Smooth muscle cell (in vitro differentiated cells): Measurements from ENCODE around the gene TDRD3. TPM values are rescaled to one million over a fixed set of nuclear protein-coding genes. Genes with fewer than 3 reads are reported as not detected.

ENCODE experiments used
- DNase-seq: peaks from one replicate; lab custom pipeline; 2025; ENCODE audit not compliant: unreplicated experiment; lab: John Stamatoyannopoulos, UW
- H2AFZ ChIP-seq: fragments of 200-600 bp; sonication (generic); 2 replicates; pipeline ENCODE4 v1.6.0; 2016; ENCODE audit warnings: antibody characterized with exemption, low read depth, mild to moderate bottlenecking
- H3F3A ChIP-seq: fragments of 200-600 bp; sonication (generic); 2 replicates; pipeline ENCODE4 v1.6.0; 2017; ENCODE audit warnings: antibody characterized with exemption, low read depth
- H3K27ac ChIP-seq: fragments of 200-600 bp; sonication (generic); 2 replicates; pipeline ENCODE4 v1.5.1; 2016; ENCODE audit warnings: low read depth, mild to moderate bottlenecking
- H3K27me3 ChIP-seq: fragments of 200-600 bp; sonication (generic); 2 replicates; pipeline ENCODE4 v1.6.1; 2016; ENCODE audit warnings: low read depth, mild to moderate bottlenecking
- H3K36me3 ChIP-seq: fragments of 200-600 bp; sonication (generic); 2 replicates; pipeline ENCODE4 v1.5.1; 2016; ENCODE audit warnings: low read depth
- H3K4me1 ChIP-seq: fragments of 200-600 bp; sonication (generic); 2 replicates; pipeline ENCODE4 v1.5.1; 2016; ENCODE audit warnings: low read depth
- H3K4me2 ChIP-seq: fragments of 200-600 bp; sonication (generic); 2 replicates; pipeline ENCODE4 v1.6.0; 2016; ENCODE audit warnings: mild to moderate bottlenecking
- H3K4me3 ChIP-seq: fragments of 200-600 bp; sonication (generic); 2 replicates; pipeline ENCODE4 v1.5.1; 2016; ENCODE audit warnings: mild to moderate bottlenecking
- H3K79me2 ChIP-seq: fragments of 200-600 bp; sonication (generic); 2 replicates; pipeline ENCODE4 v1.6.0; 2016; ENCODE audit warnings: low read depth, mild to moderate bottlenecking
- H3K9ac ChIP-seq: fragments of 200-600 bp; sonication (generic); 2 replicates; pipeline ENCODE4 v1.6.0; 2016; ENCODE audit warnings: low read depth
- H3K9me3 ChIP-seq: fragments of 200-600 bp; sonication (generic); replicated peaks from 2 replicates; pipeline ENCODE4 v1.5.1; 2016; ENCODE audit warnings: low read depth
- H4K20me1 ChIP-seq: fragments of 200-600 bp; sonication (generic); 2 replicates; pipeline ENCODE4 v1.6.0; 2016; ENCODE audit warnings: low read depth
- WGBS: methylation state at CpG from one replicate; pipeline ENCODE4 v1.1.7; 2016; ENCODE audit warnings: low lambda C conversion rate; 5-methylcytosine and 5-hydroxymethylcytosine counted together
- polyA plus RNA-seq: library from polyadenylated mRNA; unstranded; fragments of >200 nt; fragmentation: Nextera tagmentation; extraction: Ambion mirVana; gene quantifications from 2 replicates; pipeline ENCODE4 v1.2.1, GENCODE V29; 2016
- total RNA-seq: library from RNA; depleted of rRNA; stranded (reverse); fragments of >200 nt; gene quantifications from 2 replicates; pipeline ENCODE4 v1.2.3, GENCODE V29; 2014
- TF ChIP-seq, protein P1 (sequence below): fragments of 200-600 bp; sonication (generic); IDR thresholded peaks from 2 replicates; pipeline ENCODE4 v1.5.1; 2017; ENCODE audit warnings: borderline replicate concordance, mild to moderate bottlenecking, antibody characterized with exemption; ENCODE audit not compliant: insufficient read depth, poor library complexity, severe bottlenecking

Gene TDRD3
- total and polyA plus RNA-seq, 2 experiments from 2014 or later, result 7.3 to 20.4 TPM

DNA sequence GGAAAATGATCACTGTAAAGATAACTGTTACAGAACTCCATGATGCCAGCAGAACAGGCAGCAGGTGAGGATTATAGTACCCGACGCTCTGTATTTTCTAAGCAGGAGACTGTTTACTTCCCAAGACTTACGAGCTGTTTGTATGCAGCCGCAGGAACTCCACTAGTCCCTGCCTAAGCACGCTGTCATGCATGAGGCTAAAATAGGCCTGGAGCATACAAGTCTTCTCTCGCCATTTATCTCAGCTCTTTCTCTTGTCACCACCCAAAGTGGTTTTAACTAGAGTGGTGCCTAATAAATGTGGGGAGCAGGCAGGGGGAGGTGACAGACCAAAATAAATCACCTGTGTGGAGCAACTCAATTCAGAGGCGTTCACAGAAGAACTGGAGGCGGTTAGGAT, 175.8 kb downstream of the TDRD3 start:
- H3K79me2 ChIP-seq, result no peaks in the 10 kb centered on the region
- TF ChIP-seq, protein P1, sequence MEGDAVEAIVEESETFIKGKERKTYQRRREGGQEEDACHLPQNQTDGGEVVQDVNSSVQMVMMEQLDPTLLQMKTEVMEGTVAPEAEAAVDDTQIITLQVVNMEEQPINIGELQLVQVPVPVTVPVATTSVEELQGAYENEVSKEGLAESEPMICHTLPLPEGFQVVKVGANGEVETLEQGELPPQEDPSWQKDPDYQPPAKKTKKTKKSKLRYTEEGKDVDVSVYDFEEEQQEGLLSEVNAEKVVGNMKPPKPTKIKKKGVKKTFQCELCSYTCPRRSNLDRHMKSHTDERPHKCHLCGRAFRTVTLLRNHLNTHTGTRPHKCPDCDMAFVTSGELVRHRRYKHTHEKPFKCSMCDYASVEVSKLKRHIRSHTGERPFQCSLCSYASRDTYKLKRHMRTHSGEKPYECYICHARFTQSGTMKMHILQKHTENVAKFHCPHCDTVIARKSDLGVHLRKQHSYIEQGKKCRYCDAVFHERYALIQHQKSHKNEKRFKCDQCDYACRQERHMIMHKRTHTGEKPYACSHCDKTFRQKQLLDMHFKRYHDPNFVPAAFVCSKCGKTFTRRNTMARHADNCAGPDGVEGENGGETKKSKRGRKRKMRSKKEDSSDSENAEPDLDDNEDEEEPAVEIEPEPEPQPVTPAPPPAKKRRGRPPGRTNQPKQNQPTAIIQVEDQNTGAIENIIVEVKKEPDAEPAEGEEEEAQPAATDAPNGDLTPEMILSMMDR, result no peak
- H3K4me1 ChIP-seq, result peaks cover 5% of the 10 kb centered on the region
- peaks cover 14% of the 10 kb centered on the region for H3K36me3 ChIP-seq
- H3K27me3 ChIP-seq, result no peaks in the 10 kb centered on the region
- DNase-seq, result no peak
- no peak overlapping the region for H3K27ac ChIP-seq
- H3F3A ChIP-seq, result no peaks in the 10 kb centered on the region
- no peaks in the 10 kb centered on the region for H4K20me1 ChIP-seq
- H3K9me3 ChIP-seq, result no peaks in the 10 kb centered on the region
- H3K4me3 ChIP-seq, result no peak overlapping the region
- 64% methylated on average over 8 of the region's 8 CpGs for WGBS
- no peak overlapping the region for H3K4me2 ChIP-seq
- H3K9ac ChIP-seq, result no peak overlapping the region
- H2AFZ ChIP-seq, result no peak overlapping the region

DNA sequence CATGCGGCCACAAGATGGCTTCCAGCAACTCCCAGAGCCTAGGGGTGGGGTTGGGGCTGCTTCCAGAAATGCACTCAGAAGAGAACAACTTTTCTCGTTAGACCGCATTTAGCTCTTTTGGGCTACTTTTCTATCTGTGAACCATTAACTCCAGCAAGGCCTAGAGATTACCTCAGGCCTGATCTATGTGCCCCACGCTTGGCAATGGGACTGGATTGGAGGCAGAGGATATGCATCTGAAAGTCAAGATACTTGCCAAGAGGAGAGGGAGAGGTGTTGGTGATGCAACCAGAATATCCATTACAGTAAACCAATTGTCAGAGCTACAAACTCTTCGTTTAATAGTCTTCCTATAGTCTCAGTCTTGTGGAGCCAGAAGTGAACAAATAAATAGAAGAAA, 177.7 kb downstream of the TDRD3 start:
- WGBS, result 90% methylated on average over 5 of the region's 5 CpGs
- DNase-seq, result no peak
- H3K27ac ChIP-seq, result no peak overlapping the region
- no peaks in the 10 kb centered on the region for H4K20me1 ChIP-seq
- peaks cover 5% of the 10 kb centered on the region for H3K4me1 ChIP-seq
- no peak overlapping the region for H3K4me2 ChIP-seq
- H3K36me3 ChIP-seq, result peaks cover 6% of the 10 kb centered on the region
- H3K4me3 ChIP-seq, result no peak overlapping the region
- no peaks in the 10 kb centered on the region for H3K79me2 ChIP-seq
- no peaks in the 10 kb centered on the region for H3K27me3 ChIP-seq
- no peaks in the 10 kb centered on the region for H3F3A ChIP-seq
- H3K9me3 ChIP-seq, result no peaks in the 10 kb centered on the region
- H3K9ac ChIP-seq, result no peak overlapping the region
- H2AFZ ChIP-seq, result no peak overlapping the region
- TF ChIP-seq, protein P1, result no peak

DNA sequence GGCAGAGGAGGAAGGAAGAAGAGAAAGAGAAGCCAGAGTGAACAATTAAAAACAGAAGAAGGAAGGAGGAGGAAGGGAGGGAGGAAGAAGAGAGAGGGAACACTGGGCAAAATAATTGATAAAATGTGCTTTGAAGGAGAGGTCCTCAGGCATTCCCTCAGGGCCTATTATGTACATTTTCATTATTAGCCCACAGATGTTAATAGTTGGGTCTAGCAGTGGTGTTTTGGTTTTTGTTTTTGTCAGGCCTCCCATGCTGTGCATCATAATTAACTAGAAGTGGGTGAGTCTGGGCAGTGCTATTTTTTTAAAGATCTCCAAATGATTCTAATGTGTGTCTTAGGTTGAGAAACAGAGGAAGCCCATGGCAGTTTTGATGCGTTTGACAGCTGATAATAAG, 178.1 kb downstream of the TDRD3 start:
- no peak overlapping the region for H3K27ac ChIP-seq
- H3K4me1 ChIP-seq, result peaks cover 5% of the 10 kb centered on the region
- H3K79me2 ChIP-seq, result no peaks in the 10 kb centered on the region
- no peak overlapping the region for H2AFZ ChIP-seq
- peaks cover 2% of the 10 kb centered on the region for H3K36me3 ChIP-seq
- TF ChIP-seq, protein P1, result no peak
- 95% methylated on average over 1 of the region's 1 CpG for WGBS
- H3K9ac ChIP-seq, result no peak overlapping the region
- no peaks in the 10 kb centered on the region for H3F3A ChIP-seq
- no peak overlapping the region for H3K4me2 ChIP-seq
- no peaks in the 10 kb centered on the region for H3K9me3 ChIP-seq
- H3K27me3 ChIP-seq, result no peaks in the 10 kb centered on the region
- no peak overlapping the region for H3K4me3 ChIP-seq
- DNase-seq, result no peak
- H4K20me1 ChIP-seq, result no peaks in the 10 kb centered on the region

DNA sequence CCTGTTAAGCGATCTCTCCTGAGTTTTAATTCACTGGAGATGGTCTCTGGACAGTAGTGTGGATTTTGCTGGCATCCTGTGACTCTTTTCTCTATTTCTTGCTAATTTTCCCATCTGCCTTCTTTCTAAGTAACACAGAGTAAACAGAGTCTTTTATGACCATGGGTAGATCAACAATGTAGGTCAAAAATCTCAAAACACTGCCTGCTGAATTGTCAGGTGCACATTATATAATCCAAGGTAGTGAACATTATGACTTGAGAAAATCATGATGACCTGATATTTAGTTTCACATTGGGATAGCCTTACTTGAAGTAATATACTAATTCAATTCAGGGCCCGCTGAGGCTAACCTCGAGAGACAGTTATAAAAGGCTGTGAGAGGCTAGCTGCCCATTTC, 180.7 kb downstream of the TDRD3 start:
- Histone ChIP-seq H3K79me2 (no peaks in the 10 kb centered on the region), H3K27me3 (no peaks in the 10 kb centered on the region), H3K4me1 (no peaks in the 10 kb centered on the region), H3F3A (no peaks in the 10 kb centered on the region), H3K4me2 (no peak overlapping the region), H3K36me3 (no peaks in the 10 kb centered on the region), H4K20me1 (no peaks in the 10 kb centered on the region), H3K9me3 (no peaks in the 10 kb centered on the region), H3K4me3 (no peak overlapping the region), H2AFZ (no peak overlapping the region), H3K9ac (no peak overlapping the region), H3K27ac (no peak overlapping the region)
- TF ChIP-seq, protein P1, result no peak
- DNase-seq, result no peak
- WGBS, result 93% methylated on average over 3 of the region's 3 CpGs
